Adrenal gland (tissue), 12 donors: ENCODE data around the gene NRXN3. TPM values are rescaled to one million over a fixed set of nuclear protein-coding genes. Genes with fewer than 3 reads are reported as not detected.

Experiments
- DNase-seq, 7 donors: peaks; one replicate each; pipeline ENCODE4 v3.0.0-alpha.2; 2019 to 2020
- H3K27ac ChIP-seq, 5 donors: fragments of 200-600 bp; sonication (generic) in 4 of 5; 1 replicate in 3 of 5; 2 replicates in 2 of 5; pipeline versions ENCODE4 v1.5.1 to v1.8.0; 2016 to 2020; ENCODE audit warnings: mild to moderate bottlenecking in 1 of 5
- H3K27me3 ChIP-seq: fragments of 200-600 bp; 2 replicates; pipeline ENCODE4 v1.8.0; 2021
- H3K36me3 ChIP-seq, 2 donors: fragments of 200-600 bp; replicated peaks in 1 of 2; 1 replicate in 1 of 2; 2 replicates in 1 of 2; pipeline versions ENCODE4 v1.5.1 to v1.8.0; 2018 to 2022
- H3K4me1 ChIP-seq, 2 donors: fragments of 200-600 bp; replicated peaks in 1 of 2; 1 replicate in 1 of 2; 2 replicates in 1 of 2; pipeline versions ENCODE4 v1.5.1 to v1.8.0; 2018 to 2021
- H3K4me3 ChIP-seq, 4 donors: fragments of 200-600 bp; sonication (generic) in 3 of 4; one replicate each; pipeline ENCODE4 v1.5.1; 2016 to 2018
- H3K9me3 ChIP-seq, 3 donors: fragments of 200-600 bp; sonication (generic) in 1 of 3; replicated peaks in 1 of 3; 1 replicate in 2 of 3; 2 replicates in 1 of 3; pipeline versions ENCODE4 v1.5.1 to v1.8.0; 2016 to 2021
- POLR2A ChIP-seq, 2 donors: fragments of 450-650 bp; IDR thresholded peaks; one replicate each; pipeline ENCODE4 v1.6.1; 2017; ENCODE audit warnings: antibody characterized with exemption in 2 of 2, mild to moderate bottlenecking in 2 of 2, moderate library complexity in 1 of 2
- WGBS, 4 donors: extraction: QIAGEN DNeasy Blood & Tissue Kit in 2 of 4; methylation state at CpG; one replicate each; pipeline versions ENCODE4 v1.1.5 to v1.1.7; 2013 to 2017; 5-methylcytosine and 5-hydroxymethylcytosine counted together
- intact Hi-C, 2 donors: fragments of 100-400 bp; cut with DNase I; formaldehyde crosslinking; loops; one replicate each; pipeline versions ENCODE4 v1.14.1 to v1.15.0; 2022 to 2023
- polyA plus RNA-seq, 3 donors: library from polyadenylated mRNA; stranded (reverse); fragments of 200-250 nt in 2 of 3; fragments of 350-450 nt in 1 of 3; fragmentation: Illumina TruSeq in 1 of 3; extraction: RNeasy Lipid Tissue Mini Kit (QIAGEN cat#74804) in 1 of 3; gene quantifications; one replicate each; pipeline ENCODE4 v1.2.3, GENCODE V29; 2013 to 2014
- total RNA-seq, 9 donors: library from RNA; depleted of rRNA in 4 of 9; stranded (reverse); fragments of >200 nt in 4 of 9; fragments of 120-200 nt in 1 of 9; fragmentation: NEBNext Ultra II Directional in 1 of 9; extraction: Animal tissue kit (Norgen Biotek cat#: 25700) in 1 of 9; gene quantifications; one replicate each; pipeline versions ENCODE4 v1.1.0 to v1.2.4, GENCODE V29; 2013 to 2023
- TF ChIP-seq, protein P1 (sequence below), 6 experiments: fragments of 450-650 bp in 4 of 6; fragments of 200-600 bp in 2 of 6; sonication (generic) in 1 of 6; IDR thresholded peaks; 1 replicate in 5 of 6; 2 replicates in 1 of 6; pipeline versions ENCODE4 v1.5.1 to v1.8.0; 2016 to 2021; ENCODE audit warnings: antibody characterized with exemption in 6 of 6, mild to moderate bottlenecking in 2 of 6, moderate library complexity in 1 of 6
- donor health status: healthy with polysubstance abuse.
- donor health status: Bipolar disorder and iron deficiency.
- donor health status: DM: yes; HTN: yes; CAD: no.
- donor health status: DM: no; HTN: no; CAD: no.
- donor health status: DM: no; HTN: no; CAD: no.
- donor health status: DM: yes; HTN: yes; CAD: no.

The NRXN3 gene
- total and polyA plus RNA-seq, 12 donors = 0.09 to 8.5 (median 1.6) TPM

DNA sequence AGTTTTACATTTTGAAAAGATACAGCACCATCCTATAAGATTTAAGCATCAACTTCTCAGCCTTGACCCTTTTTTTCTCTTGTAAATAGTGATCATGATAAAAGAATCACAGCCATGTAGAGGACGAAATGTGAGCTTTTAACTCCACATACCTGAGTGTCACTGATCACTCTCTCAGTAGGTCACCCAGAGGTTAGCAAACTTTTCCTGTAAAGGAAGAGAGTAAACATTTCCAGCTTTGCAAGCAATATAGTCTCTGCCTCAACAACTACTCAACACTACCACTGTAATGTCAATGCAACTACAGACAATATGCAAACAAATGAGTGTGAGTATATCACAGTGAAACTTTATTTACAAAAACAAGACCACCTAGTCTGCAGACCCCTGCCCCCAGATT is 1129.0 kb downstream of the NRXN3 start:
- Histone ChIP-seq H3K27ac (no peak overlapping the region), H3K4me3 (no peak overlapping the region), H3K36me3 (no peaks in the 10 kb centered on the region), H3K27me3 (no peaks in the 10 kb centered on the region), H3K9me3 (no peaks in the 10 kb centered on the region), H3K4me1 (no peaks in the 10 kb centered on the region)
- 45 to 84% (median 73%) methylated on average over 1 of the region's 1 CpG for WGBS, 4 donors
- TF ChIP-seq POLR2A (IDR thresholded peaks at IDR 0.05) = no peak
- TF ChIP-seq, protein P1, sequence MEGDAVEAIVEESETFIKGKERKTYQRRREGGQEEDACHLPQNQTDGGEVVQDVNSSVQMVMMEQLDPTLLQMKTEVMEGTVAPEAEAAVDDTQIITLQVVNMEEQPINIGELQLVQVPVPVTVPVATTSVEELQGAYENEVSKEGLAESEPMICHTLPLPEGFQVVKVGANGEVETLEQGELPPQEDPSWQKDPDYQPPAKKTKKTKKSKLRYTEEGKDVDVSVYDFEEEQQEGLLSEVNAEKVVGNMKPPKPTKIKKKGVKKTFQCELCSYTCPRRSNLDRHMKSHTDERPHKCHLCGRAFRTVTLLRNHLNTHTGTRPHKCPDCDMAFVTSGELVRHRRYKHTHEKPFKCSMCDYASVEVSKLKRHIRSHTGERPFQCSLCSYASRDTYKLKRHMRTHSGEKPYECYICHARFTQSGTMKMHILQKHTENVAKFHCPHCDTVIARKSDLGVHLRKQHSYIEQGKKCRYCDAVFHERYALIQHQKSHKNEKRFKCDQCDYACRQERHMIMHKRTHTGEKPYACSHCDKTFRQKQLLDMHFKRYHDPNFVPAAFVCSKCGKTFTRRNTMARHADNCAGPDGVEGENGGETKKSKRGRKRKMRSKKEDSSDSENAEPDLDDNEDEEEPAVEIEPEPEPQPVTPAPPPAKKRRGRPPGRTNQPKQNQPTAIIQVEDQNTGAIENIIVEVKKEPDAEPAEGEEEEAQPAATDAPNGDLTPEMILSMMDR (IDR thresholded peaks at IDR 0.05) = no peak
- intact Hi-C loops = no loop called here
- no peak for DNase-seq

- TF ChIP-seq, protein P1 (IDR thresholded peaks at IDR 0.05) = no peak
- no peak for TF ChIP-seq POLR2A (IDR thresholded peaks at IDR 0.05)
- no peaks in the 10 kb centered on the region for H3K36me3 ChIP-seq
- no peaks in the 10 kb centered on the region for H3K9me3 ChIP-seq
- no peaks in the 10 kb centered on the region for H3K27me3 ChIP-seq
- H3K4me1 ChIP-seq = no peaks in the 10 kb centered on the region
- no peak overlapping the region for H3K4me3 ChIP-seq
- DNase-seq = no peak
- intact Hi-C loops = no loop called here
- H3K27ac ChIP-seq = no peak overlapping the region
These were observed 1134.1 kb downstream of the NRXN3 start for GRCh38 chr14:79304279-79304678.

DNA sequence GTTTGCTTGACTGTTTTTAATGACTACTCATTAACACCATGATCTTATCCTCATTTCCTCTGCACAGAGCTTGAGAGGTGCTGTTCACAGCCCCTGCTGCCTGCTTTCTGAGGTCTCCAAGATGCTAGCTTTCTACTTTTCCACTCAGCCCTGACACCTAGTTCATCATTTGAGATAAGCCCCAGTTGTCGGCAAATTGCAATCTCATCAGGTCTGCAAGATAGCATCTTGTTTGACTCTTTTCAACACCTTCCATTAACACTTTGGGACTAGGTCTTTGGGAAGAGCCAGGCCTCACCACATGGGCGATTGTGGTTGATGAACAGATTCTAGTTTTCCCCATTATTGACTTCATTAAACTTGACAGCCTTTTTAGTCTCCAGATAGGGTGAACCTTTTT is 1136.4 kb downstream of the NRXN3 start:
- H3K27me3 ChIP-seq = no peaks in the 10 kb centered on the region
- no peaks in the 10 kb centered on the region for H3K36me3 ChIP-seq
- no peak for DNase-seq
- H3K4me1 ChIP-seq = no peaks in the 10 kb centered on the region
- no peaks in the 10 kb centered on the region for H3K9me3 ChIP-seq
- H3K4me3 ChIP-seq = no peak overlapping the region
- intact Hi-C loops = no loop called here
- WGBS, 4 donors = 40 to 54% (median 45%) methylated on average over 2 of the region's 2 CpGs
- TF ChIP-seq, protein P1 (IDR thresholded peaks at IDR 0.05) = no peak
- no peak for TF ChIP-seq POLR2A (IDR thresholded peaks at IDR 0.05)
- no peak overlapping the region for H3K27ac ChIP-seq

DNA sequence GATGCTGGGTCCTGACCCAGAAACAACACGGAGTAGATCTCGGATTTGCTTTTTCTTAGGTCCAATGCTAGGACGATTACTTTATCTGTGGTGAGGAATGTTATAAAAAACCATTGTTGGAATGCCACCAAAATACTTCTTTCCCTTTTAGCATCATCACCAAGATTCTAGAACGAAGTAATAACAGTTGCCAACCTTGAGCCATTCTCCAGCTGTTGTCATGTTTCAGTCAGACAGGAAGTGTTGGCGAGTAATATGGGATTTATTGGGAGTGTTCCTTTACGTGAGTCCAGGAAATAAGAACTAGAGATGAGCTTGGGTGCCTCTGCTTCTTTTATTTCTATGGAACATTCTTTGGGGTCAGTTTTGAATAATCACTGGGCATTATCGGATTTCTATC is 1148.2 kb downstream of the NRXN3 start:
- 55 to 64% (median 56%) methylated on average over 7 of the region's 7 CpGs for WGBS, 4 donors
- no peak for DNase-seq
- no peak overlapping the region for H3K4me3 ChIP-seq
- TF ChIP-seq, protein P1 (IDR thresholded peaks at IDR 0.05) = no peak
- no peak for TF ChIP-seq POLR2A (IDR thresholded peaks at IDR 0.05)
- no peaks in the 10 kb centered on the region for H3K36me3 ChIP-seq
- H3K9me3 ChIP-seq = no peaks in the 10 kb centered on the region
- no peaks in the 10 kb centered on the region for H3K4me1 ChIP-seq
- no peak overlapping the region for H3K27ac ChIP-seq
- intact Hi-C loops = no loop called here
- no peaks in the 10 kb centered on the region for H3K27me3 ChIP-seq
